ENCODE data around the gene C16orf86. TPM values are rescaled to one million over a fixed set of nuclear protein-coding genes. Genes with fewer than 3 reads are reported as not detected.

Gene C16orf86
- total and polyA plus RNA-seq, 2 of the 8 experiments (the other 6 are each of a cell fraction or from before 2014, with no cell fraction given) = 1.4 to 2.3 TPM

DNA sequence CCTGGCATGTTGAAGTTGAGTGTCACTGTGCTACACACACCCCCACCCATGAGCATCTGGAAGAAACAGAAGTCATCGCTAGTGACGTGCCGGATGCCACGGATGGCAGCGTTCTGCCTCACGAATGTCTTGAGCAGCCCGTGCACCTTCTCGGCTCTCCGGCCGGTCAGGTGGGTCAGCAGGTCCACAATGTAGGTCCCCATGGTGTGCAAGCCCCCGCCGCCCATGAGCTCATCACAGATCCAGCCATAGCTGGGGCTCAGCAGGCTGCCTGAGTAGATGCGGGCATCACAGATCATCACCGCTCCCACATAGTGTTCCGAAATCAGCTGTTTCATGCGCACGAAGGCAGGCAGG, 8.9 kb downstream of the C16orf86 start (continued):
- TF ChIP-seq, protein P1, sequence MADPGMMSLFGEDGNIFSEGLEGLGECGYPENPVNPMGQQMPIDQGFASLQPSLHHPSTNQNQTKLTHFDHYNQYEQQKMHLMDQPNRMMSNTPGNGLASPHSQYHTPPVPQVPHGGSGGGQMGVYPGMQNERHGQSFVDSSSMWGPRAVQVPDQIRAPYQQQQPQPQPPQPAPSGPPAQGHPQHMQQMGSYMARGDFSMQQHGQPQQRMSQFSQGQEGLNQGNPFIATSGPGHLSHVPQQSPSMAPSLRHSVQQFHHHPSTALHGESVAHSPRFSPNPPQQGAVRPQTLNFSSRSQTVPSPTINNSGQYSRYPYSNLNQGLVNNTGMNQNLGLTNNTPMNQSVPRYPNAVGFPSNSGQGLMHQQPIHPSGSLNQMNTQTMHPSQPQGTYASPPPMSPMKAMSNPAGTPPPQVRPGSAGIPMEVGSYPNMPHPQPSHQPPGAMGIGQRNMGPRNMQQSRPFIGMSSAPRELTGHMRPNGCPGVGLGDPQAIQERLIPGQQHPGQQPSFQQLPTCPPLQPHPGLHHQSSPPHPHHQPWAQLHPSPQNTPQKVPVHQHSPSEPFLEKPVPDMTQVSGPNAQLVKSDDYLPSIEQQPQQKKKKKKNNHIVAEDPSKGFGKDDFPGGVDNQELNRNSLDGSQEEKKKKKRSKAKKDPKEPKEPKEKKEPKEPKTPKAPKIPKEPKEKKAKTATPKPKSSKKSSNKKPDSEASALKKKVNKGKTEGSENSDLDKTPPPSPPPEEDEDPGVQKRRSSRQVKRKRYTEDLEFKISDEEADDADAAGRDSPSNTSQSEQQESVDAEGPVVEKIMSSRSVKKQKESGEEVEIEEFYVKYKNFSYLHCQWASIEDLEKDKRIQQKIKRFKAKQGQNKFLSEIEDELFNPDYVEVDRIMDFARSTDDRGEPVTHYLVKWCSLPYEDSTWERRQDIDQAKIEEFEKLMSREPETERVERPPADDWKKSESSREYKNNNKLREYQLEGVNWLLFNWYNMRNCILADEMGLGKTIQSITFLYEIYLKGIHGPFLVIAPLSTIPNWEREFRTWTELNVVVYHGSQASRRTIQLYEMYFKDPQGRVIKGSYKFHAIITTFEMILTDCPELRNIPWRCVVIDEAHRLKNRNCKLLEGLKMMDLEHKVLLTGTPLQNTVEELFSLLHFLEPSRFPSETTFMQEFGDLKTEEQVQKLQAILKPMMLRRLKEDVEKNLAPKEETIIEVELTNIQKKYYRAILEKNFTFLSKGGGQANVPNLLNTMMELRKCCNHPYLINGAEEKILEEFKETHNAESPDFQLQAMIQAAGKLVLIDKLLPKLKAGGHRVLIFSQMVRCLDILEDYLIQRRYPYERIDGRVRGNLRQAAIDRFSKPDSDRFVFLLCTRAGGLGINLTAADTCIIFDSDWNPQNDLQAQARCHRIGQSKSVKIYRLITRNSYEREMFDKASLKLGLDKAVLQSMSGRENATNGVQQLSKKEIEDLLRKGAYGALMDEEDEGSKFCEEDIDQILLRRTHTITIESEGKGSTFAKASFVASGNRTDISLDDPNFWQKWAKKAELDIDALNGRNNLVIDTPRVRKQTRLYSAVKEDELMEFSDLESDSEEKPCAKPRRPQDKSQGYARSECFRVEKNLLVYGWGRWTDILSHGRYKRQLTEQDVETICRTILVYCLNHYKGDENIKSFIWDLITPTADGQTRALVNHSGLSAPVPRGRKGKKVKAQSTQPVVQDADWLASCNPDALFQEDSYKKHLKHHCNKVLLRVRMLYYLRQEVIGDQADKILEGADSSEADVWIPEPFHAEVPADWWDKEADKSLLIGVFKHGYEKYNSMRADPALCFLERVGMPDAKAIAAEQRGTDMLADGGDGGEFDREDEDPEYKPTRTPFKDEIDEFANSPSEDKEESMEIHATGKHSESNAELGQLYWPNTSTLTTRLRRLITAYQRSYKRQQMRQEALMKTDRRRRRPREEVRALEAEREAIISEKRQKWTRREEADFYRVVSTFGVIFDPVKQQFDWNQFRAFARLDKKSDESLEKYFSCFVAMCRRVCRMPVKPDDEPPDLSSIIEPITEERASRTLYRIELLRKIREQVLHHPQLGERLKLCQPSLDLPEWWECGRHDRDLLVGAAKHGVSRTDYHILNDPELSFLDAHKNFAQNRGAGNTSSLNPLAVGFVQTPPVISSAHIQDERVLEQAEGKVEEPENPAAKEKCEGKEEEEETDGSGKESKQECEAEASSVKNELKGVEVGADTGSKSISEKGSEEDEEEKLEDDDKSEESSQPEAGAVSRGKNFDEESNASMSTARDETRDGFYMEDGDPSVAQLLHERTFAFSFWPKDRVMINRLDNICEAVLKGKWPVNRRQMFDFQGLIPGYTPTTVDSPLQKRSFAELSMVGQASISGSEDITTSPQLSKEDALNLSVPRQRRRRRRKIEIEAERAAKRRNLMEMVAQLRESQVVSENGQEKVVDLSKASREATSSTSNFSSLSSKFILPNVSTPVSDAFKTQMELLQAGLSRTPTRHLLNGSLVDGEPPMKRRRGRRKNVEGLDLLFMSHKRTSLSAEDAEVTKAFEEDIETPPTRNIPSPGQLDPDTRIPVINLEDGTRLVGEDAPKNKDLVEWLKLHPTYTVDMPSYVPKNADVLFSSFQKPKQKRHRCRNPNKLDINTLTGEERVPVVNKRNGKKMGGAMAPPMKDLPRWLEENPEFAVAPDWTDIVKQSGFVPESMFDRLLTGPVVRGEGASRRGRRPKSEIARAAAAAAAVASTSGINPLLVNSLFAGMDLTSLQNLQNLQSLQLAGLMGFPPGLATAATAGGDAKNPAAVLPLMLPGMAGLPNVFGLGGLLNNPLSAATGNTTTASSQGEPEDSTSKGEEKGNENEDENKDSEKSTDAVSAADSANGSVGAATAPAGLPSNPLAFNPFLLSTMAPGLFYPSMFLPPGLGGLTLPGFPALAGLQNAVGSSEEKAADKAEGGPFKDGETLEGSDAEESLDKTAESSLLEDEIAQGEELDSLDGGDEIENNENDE (IDR thresholded peaks at IDR 0.05; ENCODE audit: insufficient replicate concordance, low read length) = no peak
- no peak for TF ChIP-seq RFX5 (IDR thresholded peaks at IDR 0.05; ENCODE audit: borderline replicate concordance, low read depth, low read length)
- no peak for TF ChIP-seq KDM1A (IDR thresholded peaks at IDR 0.05; ENCODE audit: borderline replicate concordance, low read length)
- TF ChIP-seq SP4 (IDR thresholded peaks at IDR 0.05; ENCODE audit: low read length) = no peak
- TF ChIP-seq NRF1 (IDR thresholded peaks at IDR 0.05; ENCODE audit: low read depth, low read length) = no peak
- no peak for TF ChIP-seq TCF12 (IDR thresholded peaks at IDR 0.05; ENCODE audit: low read depth, low read length)
- no peak for TF ChIP-seq KDM5A (IDR thresholded peaks at IDR 0.05; ENCODE audit: low read length)
- TF ChIP-seq EP300 (IDR thresholded peaks at IDR 0.05; ENCODE audit: borderline replicate concordance in 1 of 2, low read depth in 2 of 2, low read length in 2 of 2) = no peak
- no peak for TF ChIP-seq CREB1 (IDR thresholded peaks at IDR 0.05)
- no peak for TF ChIP-seq RXRA (IDR thresholded peaks at IDR 0.05; ENCODE audit: insufficient read depth, low read depth, low read length)
- no peak for TF ChIP-seq RBBP5 (IDR thresholded peaks at IDR 0.05; ENCODE audit: borderline replicate concordance, low read depth, low read length)

Data from H1 (cell line).